B cell (primary cell): Measurements from ENCODE around the gene GRHPR.

Experiments
- EZH2 ChIP-seq: IDR thresholded peaks from 2 replicates; pipeline ENCODE4 v1.6.1; 2012; ENCODE audit warnings: borderline replicate concordance, low read depth, mild to moderate bottlenecking, moderate library complexity, low read length; ENCODE audit not compliant: insufficient read depth, poor library complexity, severe bottlenecking
- TF ChIP-seq, protein P1 (sequence below): fragments of 200-600 bp; IDR thresholded peaks from one replicate; pipeline ENCODE4 v1.8.0; 2022; ENCODE audit warnings: antibody characterized with exemption, mild to moderate bottlenecking

DNA sequence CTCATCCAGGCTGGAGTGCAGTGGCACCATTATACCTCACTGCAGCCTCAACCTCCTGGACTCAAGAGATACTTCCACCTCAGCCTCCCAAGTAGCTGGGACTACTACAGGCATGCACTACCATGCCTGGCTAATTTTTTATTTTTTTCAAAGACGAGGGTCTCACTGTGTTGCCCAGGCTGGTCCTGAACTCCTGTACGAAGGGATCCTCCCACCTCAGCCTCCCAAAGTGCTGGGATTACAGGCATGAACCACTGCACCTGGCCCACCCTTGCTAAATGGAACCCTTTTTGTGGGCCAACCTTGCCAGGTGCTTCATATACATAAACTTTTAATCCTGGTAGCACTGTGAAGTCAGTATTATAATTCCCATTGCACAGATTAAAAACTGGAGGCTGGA is 1.0 kb downstream of the GRHPR start:
- TF ChIP-seq, protein P1, sequence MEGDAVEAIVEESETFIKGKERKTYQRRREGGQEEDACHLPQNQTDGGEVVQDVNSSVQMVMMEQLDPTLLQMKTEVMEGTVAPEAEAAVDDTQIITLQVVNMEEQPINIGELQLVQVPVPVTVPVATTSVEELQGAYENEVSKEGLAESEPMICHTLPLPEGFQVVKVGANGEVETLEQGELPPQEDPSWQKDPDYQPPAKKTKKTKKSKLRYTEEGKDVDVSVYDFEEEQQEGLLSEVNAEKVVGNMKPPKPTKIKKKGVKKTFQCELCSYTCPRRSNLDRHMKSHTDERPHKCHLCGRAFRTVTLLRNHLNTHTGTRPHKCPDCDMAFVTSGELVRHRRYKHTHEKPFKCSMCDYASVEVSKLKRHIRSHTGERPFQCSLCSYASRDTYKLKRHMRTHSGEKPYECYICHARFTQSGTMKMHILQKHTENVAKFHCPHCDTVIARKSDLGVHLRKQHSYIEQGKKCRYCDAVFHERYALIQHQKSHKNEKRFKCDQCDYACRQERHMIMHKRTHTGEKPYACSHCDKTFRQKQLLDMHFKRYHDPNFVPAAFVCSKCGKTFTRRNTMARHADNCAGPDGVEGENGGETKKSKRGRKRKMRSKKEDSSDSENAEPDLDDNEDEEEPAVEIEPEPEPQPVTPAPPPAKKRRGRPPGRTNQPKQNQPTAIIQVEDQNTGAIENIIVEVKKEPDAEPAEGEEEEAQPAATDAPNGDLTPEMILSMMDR = no peak
- no peak for TF ChIP-seq EZH2
